ENCODE data around the gene SDE2.
"Not testable (repeated sequence)": the region's sequence is repeated elsewhere in the genome, so short reads cannot be mapped to it uniquely, and the experiment has no call there.

SDE2 gene

DNA sequence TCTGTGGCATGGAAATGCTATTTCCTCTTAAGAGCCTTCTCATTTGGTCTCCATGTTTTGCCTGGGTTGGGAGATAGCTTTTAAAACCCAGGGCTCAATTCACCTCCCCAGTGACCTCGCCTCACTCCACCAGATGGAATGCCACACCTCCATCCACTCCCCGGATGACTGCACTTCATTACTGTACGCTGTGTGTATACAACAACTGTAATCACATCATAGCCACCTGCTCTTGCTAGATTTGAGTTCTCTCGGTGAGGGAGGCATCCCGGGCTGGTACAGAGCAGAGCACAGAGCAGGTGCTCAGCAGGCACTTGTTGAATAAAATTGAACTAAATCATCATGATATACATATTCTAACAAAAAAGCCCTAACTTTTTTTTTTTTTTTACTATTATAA is 26.0 kb downstream of the SDE2 start:
- DNase-seq, result peak; percentile 91

DNA sequence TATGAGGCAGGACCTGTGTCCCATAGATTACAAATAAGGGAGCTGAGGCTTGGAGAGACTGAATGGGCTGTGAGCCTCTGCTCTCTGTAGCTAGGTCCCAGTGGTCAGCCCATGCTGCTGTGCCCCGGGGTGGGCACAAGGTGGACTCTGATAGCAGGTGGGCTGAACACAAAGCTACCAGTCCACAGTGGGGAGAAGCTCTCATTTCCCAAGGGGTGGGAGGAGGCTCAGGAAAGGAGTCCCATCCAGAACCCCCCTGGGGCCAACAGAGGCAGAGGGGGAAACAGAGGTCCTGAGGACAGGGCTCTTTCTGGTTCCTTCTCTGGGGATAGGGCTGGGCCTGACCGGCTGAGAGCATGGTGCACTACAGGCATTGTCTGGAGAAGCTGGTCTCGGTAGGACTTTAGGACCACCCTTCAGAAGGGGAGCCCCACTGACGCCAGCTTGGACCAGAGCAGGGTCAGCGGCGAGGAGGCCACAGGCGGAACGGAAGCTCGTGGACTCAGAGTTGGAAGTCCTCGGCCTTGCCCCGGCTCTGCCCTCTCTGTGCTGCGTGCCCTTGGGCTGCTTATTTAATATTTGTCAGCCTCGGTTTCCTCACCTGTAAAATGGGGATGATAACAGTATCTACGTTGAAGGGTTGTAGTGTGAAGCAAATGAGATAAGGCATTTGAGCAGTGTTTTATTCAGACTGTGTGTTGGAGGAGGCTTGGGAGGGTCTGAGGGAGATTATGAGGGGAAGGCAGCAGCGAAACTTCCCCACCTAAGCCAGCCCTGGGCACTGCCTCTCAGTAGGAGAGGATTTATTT is 26.6 kb downstream of the SDE2 start:
- DNase-seq, result no peak

DNA sequence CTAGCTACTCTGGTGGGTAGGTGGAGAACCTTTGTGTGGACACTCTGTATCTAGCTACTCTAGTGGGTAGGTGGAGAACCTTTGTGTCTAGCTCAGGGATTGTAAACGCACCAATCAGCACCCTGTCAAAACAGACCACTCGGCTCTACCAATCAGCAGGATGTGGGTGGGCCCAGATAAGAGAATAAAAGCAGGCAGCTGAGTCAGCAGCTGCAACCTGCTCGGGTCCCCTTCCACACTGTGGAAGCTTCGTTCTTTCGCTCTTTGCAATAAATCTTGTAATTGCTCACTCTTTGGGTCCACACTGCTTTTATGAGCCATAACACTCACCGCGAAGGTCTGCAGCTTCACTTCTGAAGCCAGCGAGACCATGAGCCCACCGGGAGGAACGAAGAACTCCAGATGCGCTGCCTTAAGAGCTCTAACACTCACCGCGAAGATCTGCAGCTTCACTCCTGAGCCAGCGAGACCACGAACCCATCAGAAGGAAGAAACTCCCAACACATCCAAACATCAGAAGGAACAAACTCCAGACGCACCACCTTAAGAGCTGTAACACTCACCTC is 28.5 kb downstream of the SDE2 start:
- DNase-seq, result not testable (repeated sequence)

GRCh38 chr1:225969751-225970150 is 29.4 kb downstream of the SDE2 start:
- not testable (repeated sequence) for DNase-seq

GRCh38 chr1:225965231-225965630 is 33.9 kb downstream of the SDE2 start:
- DNase-seq, result no peak

DNA sequence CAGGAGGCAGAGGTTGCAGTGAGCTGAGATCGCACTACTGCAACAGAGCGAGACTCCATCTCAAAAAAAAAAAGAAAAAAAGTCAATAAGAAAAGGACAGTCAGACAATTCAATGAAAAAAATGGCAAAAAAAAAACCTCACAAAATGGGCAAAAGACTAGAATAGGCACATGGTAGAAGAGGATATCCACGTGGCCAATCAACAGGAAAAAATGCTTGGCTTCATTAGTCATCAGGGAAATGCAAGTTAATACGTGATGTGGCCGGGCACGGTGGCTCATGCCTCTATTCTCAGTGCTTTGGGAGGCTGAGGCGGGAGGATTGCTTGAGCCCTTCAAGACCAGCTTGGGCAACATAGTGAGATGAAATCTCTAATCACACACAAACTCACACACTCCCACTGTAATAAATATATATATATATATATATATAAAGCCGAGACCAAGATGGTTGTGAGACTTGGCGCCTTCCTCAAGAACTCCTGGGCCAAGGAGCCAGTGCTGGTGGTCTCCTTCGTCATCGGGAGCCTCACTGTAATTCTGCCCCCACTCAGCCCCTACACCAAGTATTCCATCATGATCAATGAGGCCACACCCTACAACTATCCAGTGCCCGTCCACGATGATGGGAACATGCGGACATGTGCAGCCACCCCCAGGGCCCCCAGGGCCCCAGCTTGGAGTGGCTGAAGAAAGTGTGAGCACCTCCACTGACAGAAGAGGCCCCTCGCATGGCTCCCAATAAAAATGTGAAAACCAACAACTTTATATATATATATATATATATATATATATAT is 35.2 kb downstream of the SDE2 start:
- DNase-seq, result no peak

- no peak for DNase-seq
Measured at GRCh38 chr1:225962440-225962975, 36.6 kb downstream of the SDE2 start.

- DNase-seq, result no peak
Measured at GRCh38 chr1:225961659-225962439, 37.3 kb downstream of the SDE2 start.

DNA sequence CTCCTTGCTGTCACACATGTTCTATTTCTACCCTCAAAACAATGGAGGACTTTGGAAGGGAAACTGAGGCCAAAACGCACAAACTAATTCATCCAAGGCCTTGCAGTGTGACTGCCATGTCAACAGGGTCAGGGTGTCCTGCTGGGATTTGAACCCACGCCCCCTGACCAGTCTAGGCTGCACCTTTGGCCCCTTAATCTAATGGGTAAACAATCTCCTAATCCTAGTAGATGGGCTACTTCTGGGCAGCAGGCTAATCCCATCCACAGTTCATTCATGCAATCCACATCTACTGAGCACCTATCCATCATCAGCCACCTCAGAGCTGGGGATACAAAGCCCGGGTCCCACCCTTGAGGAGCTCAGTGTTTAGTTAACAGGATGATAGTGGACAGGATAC is 41.1 kb downstream of the SDE2 start:
- no peak for DNase-seq

GRCh38 chr1:225954753-225955152 is 44.4 kb downstream of the SDE2 start:
- DNase-seq, result no peak

- DNase-seq, result no peak
Measured at GRCh38 chr1:225953315-225953714, 45.8 kb downstream of the SDE2 start.

DNA sequence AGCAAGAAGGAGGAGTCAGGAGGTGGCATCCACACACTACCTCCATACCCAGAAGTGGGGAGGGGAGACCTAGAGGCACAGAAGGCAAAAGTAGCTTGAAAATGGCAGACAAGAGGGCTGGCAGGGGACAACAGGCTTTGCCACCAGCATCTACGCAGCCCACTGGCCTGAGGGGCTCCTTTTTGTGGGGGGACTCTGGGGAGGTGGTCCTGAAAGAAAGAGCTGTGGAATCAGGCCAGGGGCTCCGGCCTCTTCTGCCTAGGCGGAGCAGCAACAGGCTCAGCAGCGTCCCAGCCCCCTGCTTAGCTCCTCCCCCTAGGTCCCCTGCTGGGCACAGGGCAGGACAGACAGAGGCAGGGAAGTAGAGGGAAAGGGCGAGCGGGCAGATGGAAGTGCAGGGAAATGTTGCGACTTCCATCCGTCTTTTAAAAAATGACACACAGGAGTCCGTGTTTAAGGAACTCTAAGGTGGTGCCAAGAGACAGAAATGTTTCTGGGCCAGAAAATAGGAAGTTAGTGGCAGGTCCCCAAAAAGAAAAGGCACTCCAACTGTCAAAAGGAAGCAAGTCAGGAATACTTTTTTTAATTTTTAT is 48.1 kb downstream of the SDE2 start:
- no peak for DNase-seq

DNA sequence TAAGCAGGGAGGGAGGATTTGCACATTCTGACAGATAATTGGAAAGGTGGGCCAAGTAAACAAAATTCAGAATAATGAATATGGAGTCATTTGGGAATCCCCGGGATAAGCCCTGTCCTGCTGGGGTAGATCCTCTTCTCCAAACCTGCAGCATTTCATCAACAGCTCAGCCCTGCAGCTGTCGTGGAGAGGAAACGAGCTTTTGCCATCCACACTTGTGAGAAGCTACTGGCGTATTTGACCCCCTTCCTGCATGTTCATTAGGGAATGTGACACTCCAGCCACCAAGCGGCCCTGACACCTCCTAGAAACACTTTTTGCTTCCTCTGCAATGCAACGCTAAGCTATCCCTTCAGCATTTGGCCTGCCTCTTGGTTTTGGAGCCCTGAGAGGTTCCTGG is 50.1 kb downstream of the SDE2 start:
- no peak for DNase-seq

DNA sequence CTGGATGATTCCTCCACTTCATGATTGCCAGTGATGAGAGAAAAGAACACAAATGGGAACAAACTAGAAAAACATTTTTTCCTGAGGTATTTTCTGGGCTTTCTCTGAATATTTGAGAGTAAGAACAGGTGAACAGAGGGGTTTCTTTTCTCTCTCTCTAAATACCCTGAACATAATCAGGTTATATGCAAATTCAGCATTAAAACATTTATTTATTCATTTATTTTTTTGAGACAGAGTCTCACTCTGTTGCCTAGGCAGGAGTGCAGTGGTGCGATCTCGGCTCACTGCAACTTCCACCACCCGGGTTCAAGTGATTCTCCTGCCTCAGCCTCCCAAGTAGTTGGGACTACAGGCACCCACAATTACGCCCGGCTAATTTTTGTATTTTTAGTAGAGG is 52.3 kb downstream of the SDE2 start:
- no peak for DNase-seq

GRCh38 chr1:225946082-225946620 is 53.0 kb downstream of the SDE2 start:
- no peak for DNase-seq

DNA sequence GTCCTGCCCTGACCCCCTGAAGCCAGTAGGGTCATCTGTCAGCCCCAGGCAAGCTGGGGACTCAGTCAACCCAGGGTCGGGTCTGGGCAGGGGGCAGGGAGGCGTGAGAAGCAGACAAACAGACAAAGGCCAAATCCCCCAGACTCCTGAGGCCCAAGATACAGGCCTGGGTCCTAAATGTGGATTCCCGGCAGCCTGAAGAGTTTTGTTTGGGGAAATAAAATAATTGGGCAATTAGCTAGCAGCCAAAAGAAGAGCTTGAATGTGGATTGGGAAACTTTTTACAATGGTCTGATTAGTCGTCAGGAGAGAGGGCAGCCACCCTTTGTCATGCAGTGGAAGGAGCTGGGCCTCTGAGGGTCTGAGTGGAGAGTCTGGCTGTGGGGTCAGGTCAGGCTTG is 53.6 kb downstream of the SDE2 start:
- DNase-seq, result no peak

DNA sequence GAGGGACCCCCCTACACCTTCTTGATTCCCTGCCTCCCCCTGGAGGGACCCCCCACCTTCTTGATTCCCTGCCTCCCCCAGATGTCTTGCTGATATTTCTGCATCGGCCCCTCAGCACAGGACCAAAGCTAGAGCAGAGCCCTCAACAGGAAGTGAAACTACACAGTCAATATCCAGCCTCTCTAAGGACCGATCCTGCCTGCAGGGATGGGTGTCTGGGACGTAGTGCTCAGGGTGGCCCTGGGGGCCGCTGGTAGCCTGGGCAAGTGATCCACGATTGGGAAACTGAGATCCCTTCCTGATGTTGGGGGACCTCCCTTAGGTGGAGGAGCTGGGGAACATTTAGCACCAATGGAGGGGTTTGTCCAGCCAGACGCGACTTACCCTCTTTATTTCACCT is 54.2 kb downstream of the SDE2 start:
- no peak for DNase-seq

DNA sequence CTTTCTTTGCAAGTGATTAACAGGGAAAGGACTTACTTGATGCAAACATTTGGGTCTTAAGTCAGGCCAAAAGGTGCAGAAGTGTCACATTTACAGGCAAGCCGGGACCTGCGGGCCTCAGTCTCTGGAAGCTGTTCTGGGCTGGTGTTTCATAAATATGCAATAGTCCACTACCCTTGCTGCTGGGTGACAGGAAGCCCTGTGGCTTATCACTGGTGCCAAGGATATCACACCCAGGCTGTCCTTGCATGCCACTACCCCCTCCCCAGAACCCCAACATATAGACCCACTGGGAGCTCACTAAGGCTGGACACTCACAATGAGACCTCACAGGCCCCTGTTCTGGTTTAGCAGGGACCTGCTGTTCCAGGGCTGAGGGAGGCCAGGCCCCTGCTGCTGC is 54.8 kb downstream of the SDE2 start:
- no peak for DNase-seq

DNA sequence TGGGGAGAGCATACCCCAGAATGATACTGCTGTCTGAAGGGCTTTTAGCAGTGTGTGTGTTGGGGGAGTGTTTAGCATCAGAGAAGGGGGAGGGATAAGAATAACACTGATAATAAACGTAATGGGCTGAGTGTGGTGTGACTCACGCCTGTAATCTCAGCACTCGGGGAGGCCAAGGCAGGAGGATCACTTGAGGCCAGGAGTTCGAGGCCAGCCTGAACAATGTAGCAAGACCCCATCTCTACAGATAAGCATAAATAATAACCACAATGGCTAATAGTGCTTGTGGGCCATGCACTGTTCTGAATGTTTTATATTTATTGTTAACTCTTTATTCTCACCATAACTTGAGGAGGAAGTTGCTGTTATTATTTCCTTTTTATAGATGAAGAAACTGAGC is 55.6 kb downstream of the SDE2 start:
- DNase-seq, result no peak

DNA sequence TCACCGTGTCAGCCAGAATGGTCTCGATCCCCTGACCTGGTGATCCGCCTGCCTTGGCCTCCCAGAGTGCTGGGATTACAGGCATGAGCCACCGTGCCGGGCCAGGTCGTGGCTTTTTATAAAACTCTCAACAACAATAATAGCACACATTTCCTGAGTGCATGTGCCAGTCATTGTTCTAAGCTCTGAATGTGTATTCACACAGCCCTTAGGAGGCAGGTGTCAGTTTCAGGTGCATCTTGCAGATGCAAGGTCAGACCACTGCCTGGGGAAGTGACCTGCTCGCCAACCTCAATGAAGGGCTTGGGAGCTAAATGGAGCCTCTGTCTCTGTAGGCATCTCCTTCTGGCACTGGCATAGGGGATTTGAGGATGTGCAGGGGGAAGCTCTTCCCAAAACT is 56.6 kb downstream of the SDE2 start:
- no peak for DNase-seq

GRCh38 chr1:225941942-225942222 is 57.3 kb downstream of the SDE2 start:
- no peak for DNase-seq

DNA sequence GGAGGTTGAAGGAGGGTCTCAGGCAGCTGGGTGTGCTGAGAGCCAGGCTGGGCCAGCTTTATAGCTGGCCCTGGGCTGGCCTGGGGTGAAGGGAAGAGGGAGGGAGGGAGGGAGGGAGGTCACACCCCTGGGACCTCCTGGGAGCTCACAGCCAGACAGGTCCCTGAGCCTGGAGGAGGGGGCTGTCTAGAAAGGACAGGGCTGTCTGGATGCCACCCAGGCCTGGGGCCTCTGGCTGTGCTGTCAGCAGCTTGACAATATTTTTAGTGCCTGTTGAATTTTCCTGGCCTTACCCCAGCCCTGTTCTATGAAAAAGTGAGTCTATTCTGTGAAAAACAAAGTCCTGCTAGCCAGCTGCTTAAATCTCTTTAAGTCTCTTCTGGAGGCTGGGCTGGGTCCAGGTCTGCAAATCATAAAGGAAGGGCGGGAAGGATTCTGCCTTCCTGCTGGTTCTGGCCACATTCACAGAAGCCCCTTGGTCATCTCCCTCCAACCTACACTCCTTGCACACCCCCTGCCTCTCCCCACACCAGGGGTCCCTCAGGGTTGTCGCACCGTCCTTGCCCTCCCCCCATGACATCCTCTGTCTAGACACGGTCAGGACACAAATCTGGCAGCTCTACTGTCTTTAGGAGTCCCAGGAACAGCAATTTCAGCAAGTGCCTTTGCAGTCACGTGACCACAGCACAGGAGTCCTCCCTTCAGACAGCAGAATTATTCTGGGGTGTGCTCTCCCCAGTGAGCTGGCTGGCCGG is 57.8 kb downstream of the SDE2 start, which contains the start of gene LEFTY2:
Gene LEFTY2, minus strand, starts transcription at position 34 of the 755 bp plus-strand sequence. CDS start 80 bp downstream, outside the sequence.
- no peak for DNase-seq
